HEK293 (cell line): ENCODE measurements around the gene SBNO2.

Experiments
- ATF2 ChIP-seq: fragments of 450-650 bp; formaldehyde crosslinking; IDR thresholded peaks from 2 replicates; pipeline ENCODE4 v1.5.1; 2016; ENCODE audit warnings: missing biosample characterization, missing genetic modification characterization, low read depth
- MEIS1 ChIP-seq: sonication (generic); formaldehyde crosslinking; IDR thresholded peaks from 2 replicates; pipeline ENCODE4 v1.8.1; 2022; ENCODE audit warnings: missing genetic modification reagents, mild to moderate bottlenecking, borderline replicate concordance
- PATZ1 ChIP-seq: fragments of 450-650 bp; formaldehyde crosslinking; IDR thresholded peaks from 2 replicates; pipeline ENCODE4 v1.5.1; 2016; ENCODE audit warnings: missing biosample characterization, missing genetic modification characterization
- PRDM4 ChIP-seq: fragments of 450-650 bp; formaldehyde crosslinking; IDR thresholded peaks from 2 replicates; pipeline ENCODE4 v1.5.1; 2017; ENCODE audit warnings: missing biosample characterization, missing genetic modification characterization
- SP3 ChIP-seq: fragments of 450-650 bp; formaldehyde crosslinking; IDR thresholded peaks from 2 replicates; pipeline ENCODE4 v1.5.1; 2016; ENCODE audit warnings: missing biosample characterization, missing genetic modification characterization
- ZBTB11 ChIP-seq: fragments of 450-650 bp; formaldehyde crosslinking; conservative IDR thresholded peaks from 2 replicates; pipeline ENCODE4 v1.5.1; 2016; ENCODE audit warnings: low read depth, missing biosample characterization, missing genetic modification characterization
- ZNF10 ChIP-seq: fragments of 450-650 bp; formaldehyde crosslinking; IDR thresholded peaks from 2 replicates; pipeline ENCODE4 v1.5.1; 2017; ENCODE audit warnings: missing biosample characterization, missing genetic modification characterization
- ZNF148 ChIP-seq: fragments of 450-650 bp; formaldehyde crosslinking; IDR thresholded peaks from 2 replicates; pipeline ENCODE4 v1.5.0; 2017; ENCODE audit warnings: missing biosample characterization, missing genetic modification characterization, borderline replicate concordance
- ZNF157 ChIP-seq: fragments of 450-650 bp; formaldehyde crosslinking; IDR thresholded peaks from 2 replicates; pipeline ENCODE4 v1.5.1; 2016; ENCODE audit warnings: missing biosample characterization, missing genetic modification characterization
- ZNF175 ChIP-seq: fragments of 450-650 bp; formaldehyde crosslinking; IDR thresholded peaks from 2 replicates; pipeline ENCODE4 v1.5.1; 2016; ENCODE audit warnings: missing biosample characterization, missing genetic modification characterization
- ZNF354C ChIP-seq: fragments of 450-650 bp; formaldehyde crosslinking; IDR thresholded peaks from 2 replicates; pipeline ENCODE4 v1.5.1; 2016; ENCODE audit warnings: missing biosample characterization, missing genetic modification characterization, low read depth, borderline replicate concordance
- ZNF473 ChIP-seq: fragments of 450-650 bp; formaldehyde crosslinking; IDR thresholded peaks from 2 replicates; pipeline ENCODE4 v1.5.1; 2017; ENCODE audit warnings: missing biosample characterization, missing genetic modification characterization
- ZNF513 ChIP-seq: fragments of 450-650 bp; IDR thresholded peaks from 2 replicates; pipeline ENCODE4 v1.5.1; 2018; ENCODE audit warnings: missing biosample characterization, missing genetic modification characterization
- ZNF514 ChIP-seq: fragments of 450-650 bp; formaldehyde crosslinking; IDR thresholded peaks from 2 replicates; pipeline ENCODE4 v1.5.1; 2016; ENCODE audit warnings: missing biosample characterization, missing genetic modification characterization
- ZNF580 ChIP-seq: fragments of 450-650 bp; formaldehyde crosslinking; IDR thresholded peaks from 2 replicates; pipeline ENCODE4 v1.5.1; 2016; ENCODE audit warnings: missing biosample characterization, missing genetic modification characterization
- ZNF664 ChIP-seq: fragments of 450-650 bp; formaldehyde crosslinking; IDR thresholded peaks from 2 replicates; pipeline ENCODE4 v1.5.1; 2016; ENCODE audit warnings: missing biosample characterization, missing genetic modification characterization
- ZNF670 ChIP-seq: fragments of 450-650 bp; formaldehyde crosslinking; IDR thresholded peaks from 2 replicates; pipeline ENCODE4 v1.5.1; 2016; ENCODE audit warnings: missing biosample characterization, missing genetic modification characterization, low read depth
- ZNF768 ChIP-seq: fragments of 450-650 bp; formaldehyde crosslinking; IDR thresholded peaks from 2 replicates; pipeline ENCODE4 v1.5.1; 2018; ENCODE audit warnings: missing biosample characterization, mild to moderate bottlenecking, missing genetic modification characterization
- ZNF830 ChIP-seq: fragments of 450-650 bp; IDR thresholded peaks from 2 replicates; pipeline ENCODE4 v1.5.0; 2018; ENCODE audit warnings: missing biosample characterization, missing genetic modification characterization, low read depth, mild to moderate bottlenecking, moderate library complexity
- ZNF843 ChIP-seq: fragments of 450-650 bp; formaldehyde crosslinking; IDR thresholded peaks from 2 replicates; pipeline ENCODE4 v1.5.1; 2016; ENCODE audit warnings: missing biosample characterization, missing genetic modification characterization
- ZSCAN23 ChIP-seq: fragments of 450-650 bp; formaldehyde crosslinking; IDR thresholded peaks from 2 replicates; pipeline ENCODE4 v1.5.1; 2016; ENCODE audit warnings: missing biosample characterization, missing genetic modification characterization
- ZSCAN30 ChIP-seq: fragments of 450-650 bp; IDR thresholded peaks from 2 replicates; pipeline ENCODE4 v1.5.1; 2018; ENCODE audit warnings: missing biosample characterization, mild to moderate bottlenecking, missing genetic modification characterization, moderate library complexity

SBNO2 gene

GRCh38 chr19:1223018-1223855 is 49.2 kb upstream of the SBNO2 start (continued):
- TF ChIP-seq ZNF354C (tag by site-specific recombination): no peak
- TF ChIP-seq ZNF768: no peak
- TF ChIP-seq MEIS1: no peak
- no peak for TF ChIP-seq ZNF10 (tag by site-specific recombination)
- TF ChIP-seq ATF2 (tag by site-specific recombination): peak; percentile 92
- TF ChIP-seq ZNF670: no peak
- no peak for TF ChIP-seq PRDM4 (tag by site-specific recombination)
- 0 out of 2 replicates have a peak, but pooled peaks have one; percentile 16 for TF ChIP-seq ZSCAN23 (tag by site-specific recombination)
- TF ChIP-seq ZNF157 (tag by site-specific recombination): no peak
- TF ChIP-seq ZNF580 (tag by site-specific recombination): no peak
- no peak for TF ChIP-seq ZBTB11
- no peak for TF ChIP-seq SP3 (tag by site-specific recombination)
- no peak for TF ChIP-seq ZNF473 (tag by site-specific recombination)
- TF ChIP-seq ZNF514 (tag by site-specific recombination): no peak
- no peak for TF ChIP-seq ZSCAN30 (tag by site-specific recombination)
- TF ChIP-seq ZNF513 (tag by site-specific recombination): no peak
- TF ChIP-seq ZNF175 (tag by site-specific recombination): no peak
- TF ChIP-seq ZNF664 (tag by site-specific recombination): no peak
- no peak for TF ChIP-seq ZNF148 (tag by site-specific recombination)
- TF ChIP-seq ZNF843 (tag by site-specific recombination): no peak
- TF ChIP-seq PATZ1 (tag by site-specific recombination): peak; percentile 89
- TF ChIP-seq ZNF830 (tag by site-specific recombination): no peak
